ENCODE measurements around the gene VPS11. TPM values are rescaled to one million over a fixed set of nuclear protein-coding genes. Genes with fewer than 3 reads are reported as not detected.

Gene VPS11
- total and polyA plus RNA-seq, 12 donors = 15.7 to 44.2 (median 22.5) TPM

DNA sequence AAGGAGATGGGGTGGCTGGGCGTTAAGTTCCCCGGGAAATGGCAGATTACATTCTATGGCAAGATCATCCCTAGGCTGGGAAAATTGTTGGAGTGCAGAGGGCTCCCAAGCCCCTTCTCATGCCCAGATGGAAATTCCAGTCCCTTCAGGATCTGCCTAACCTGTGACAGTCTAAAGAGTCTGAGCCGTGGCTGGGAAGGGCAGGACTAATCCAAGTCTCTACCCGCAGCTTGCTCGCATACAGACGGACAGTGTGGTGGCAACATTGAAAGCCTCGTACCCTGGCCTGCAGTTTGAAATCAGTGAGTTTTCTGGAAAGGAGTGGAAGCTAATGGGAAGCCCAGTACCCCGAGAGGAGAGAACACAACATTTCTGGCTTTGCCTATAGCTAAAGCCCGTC is 20.8 kb downstream of the VPS11 start:
- H3K4me3 ChIP-seq = no peak overlapping the region
- 95 to 98% methylated on average over 9 of the region's 9 CpGs for WGBS, 2 donors
- peaks cover 7 to 49% (median 26%) of the 10 kb centered on the region in 9 donors for H3K4me1 ChIP-seq
- no peak for TF ChIP-seq CTCF (IDR thresholded peaks at IDR 0.05)
- ATAC-seq (no peak), DNase-seq (no peak)
- H3K27ac ChIP-seq = no peak overlapping the region
- H3K27me3 ChIP-seq = no peaks in the 10 kb centered on the region
- intact Hi-C loops (cut with DNase I) = no loop called here
- H3K36me3 ChIP-seq = peaks cover 0 to 36% (median 3%) of the 10 kb centered on the region in 9 donors
- H3K9me3 ChIP-seq = no peaks in the 10 kb centered on the region

GRCh38 chr11:119089319-119089718 is 21.7 kb downstream of the VPS11 start:
- no peak for TF ChIP-seq CTCF (IDR thresholded peaks at IDR 0.05)
- H3K27me3 ChIP-seq = no peaks in the 10 kb centered on the region
- H3K27ac ChIP-seq = no peak overlapping the region
- H3K4me3 ChIP-seq = no peak overlapping the region
- H3K36me3 ChIP-seq = peaks cover 0 to 38% (median 3%) of the 10 kb centered on the region in 9 donors
- intact Hi-C loops (cut with DNase I) = no loop called here
- 98 to 100% methylated on average over 1 of the region's 1 CpG for WGBS, 2 donors
- H3K4me1 ChIP-seq = peaks cover 13 to 55% (median 32%) of the 10 kb centered on the region in 9 donors
- no peaks in the 10 kb centered on the region for H3K9me3 ChIP-seq
- DNase-seq (no peak), ATAC-seq (no peak)

GRCh38 chr11:119091178-119091577 is 23.6 kb downstream of the VPS11 start:
- no peak overlapping the region for H3K27ac ChIP-seq
- WGBS, 2 donors = 70 to 76% methylated on average over 9 of the region's 9 CpGs
- no peaks in the 10 kb centered on the region for H3K9me3 ChIP-seq
- ATAC-seq = no peak
- intact Hi-C loops (cut with DNase I) = loop anchor here in 3 of 10 donors (10.0 kb wide), 2 partner anchors 104 to 224 kb away; partner anchors contain the start of gene MCAM (in 1 of the 3)
- TF ChIP-seq CTCF (IDR thresholded peaks at IDR 0.05) = no peak
- H3K4me3 ChIP-seq = no peak overlapping the region
- no peak for DNase-seq
- H3K27me3 ChIP-seq = no peaks in the 10 kb centered on the region
- peaks cover 0 to 40% (median 3%) of the 10 kb centered on the region in 9 donors for H3K36me3 ChIP-seq
- H3K4me1 ChIP-seq = peaks cover 10 to 49% (median 26%) of the 10 kb centered on the region in 9 donors

- DNase-seq = no peak
- H3K4me3 ChIP-seq = peak overlapping the region in 1 of 10 donors; percentile 83
- WGBS, 2 donors = 84 to 88% methylated on average over 13 of the region's 13 CpGs
- H3K4me1 ChIP-seq = peaks cover 10 to 42% (median 24%) of the 10 kb centered on the region in 9 donors
- H3K9me3 ChIP-seq = no peaks in the 10 kb centered on the region
- TF ChIP-seq CTCF (IDR thresholded peaks at IDR 0.05) = no peak
- ATAC-seq = no peak
- no peaks in the 10 kb centered on the region for H3K27me3 ChIP-seq
- no peak overlapping the region for H3K27ac ChIP-seq
- intact Hi-C loops (cut with DNase I) = loop anchor here in 3 of 10 donors (10.0 kb wide), 2 partner anchors 103 to 223 kb away; partner anchors contain the start of gene MCAM (in 1 of the 3)
- peaks cover 0 to 50% (median 7%) of the 10 kb centered on the region in 9 donors for H3K36me3 ChIP-seq
These were observed 24.6 kb downstream of the VPS11 start for GRCh38 chr11:119091966-119092879.
